GM19239 (cell line): ENCODE data around the gene KCNH3.

ENCODE experiments used
- DNase-seq: peaks from one replicate; pipeline ENCODE4 v3.0.0; 2011; ENCODE audit warnings: low spot score; ENCODE audit not compliant: insufficient read length
- FAIRE-seq: peaks from 2 replicates; lab custom pipeline; 2011; peaks lifted over from hg19 to GRCh38; lab: Jason Lieb, UNC

KCNH3 gene

GRCh38 chr12:49558526-49558925 is 19.7 kb downstream of the KCNH3 start:
- DNase-seq (no peak), FAIRE-seq (no peak)

- no peak for FAIRE-seq
- DNase-seq: no peak
Observed at GRCh38 chr12:49559011-49559675, 20.3 kb downstream of the KCNH3 start.

- FAIRE-seq (no peak), DNase-seq (no peak)
Observed at GRCh38 chr12:49560695-49561094, 21.9 kb downstream of the KCNH3 start.

- DNase-seq (no peak), FAIRE-seq (no peak)
Observed at GRCh38 chr12:49562233-49562632, 23.4 kb downstream of the KCNH3 start.

GRCh38 chr12:49562831-49563230 is 24.0 kb downstream of the KCNH3 start:
- DNase-seq: no peak
- no peak for FAIRE-seq

GRCh38 chr12:49563951-49564685 is 25.3 kb downstream of the KCNH3 start:
- DNase-seq (no peak), FAIRE-seq (no peak)

GRCh38 chr12:49564686-49565405 is 26.0 kb downstream of the KCNH3 start:
- DNase-seq (no peak), FAIRE-seq (no peak)

GRCh38 chr12:49565406-49566265 is 26.8 kb downstream of the KCNH3 start:
- FAIRE-seq: no peak
- no peak for DNase-seq

GRCh38 chr12:49566361-49566760 is 27.5 kb downstream of the KCNH3 start:
- no peak for FAIRE-seq

GRCh38 chr12:49567302-49567610 is 28.4 kb downstream of the KCNH3 start:
- DNase-seq: no peak
- peak; percentile 4 for FAIRE-seq

More at GRCh38 chr12:49566361-49566760, 27.5 kb downstream of the KCNH3 start:
- no peak for DNase-seq

- FAIRE-seq: peak; percentile 97
Observed at GRCh38 chr12:49567611-49568441, 29.0 kb downstream of the KCNH3 start, which contains the start of gene MCRS1. Gene MCRS1 (minus strand): TSS chr12:49568142. CDS start chr12:49566731, 1,411 bp downstream.

GRCh38 chr12:49568442-49569162 is 29.8 kb downstream of the KCNH3 start:
- DNase-seq (no peak), FAIRE-seq (peak; percentile 84)

More at GRCh38 chr12:49567611-49568441, 29.0 kb downstream of the KCNH3 start, which contains the start of gene MCRS1:
- peak; percentile 89 for DNase-seq

- no peak for FAIRE-seq
- no peak for DNase-seq
Observed at GRCh38 chr12:49577589-49578315, 38.9 kb downstream of the KCNH3 start.

- DNase-seq (no peak), FAIRE-seq (no peak)
Observed at GRCh38 chr12:49578471-49579112, 39.8 kb downstream of the KCNH3 start.

GRCh38 chr12:49580572-49581535 is 42.0 kb downstream of the KCNH3 start:
- DNase-seq (peak; percentile 58), FAIRE-seq (peak; percentile 90)

GRCh38 chr12:49582201-49582600 is 43.4 kb downstream of the KCNH3 start:
- no peak for DNase-seq
- FAIRE-seq: no peak
